ENCODE results near the gene CNTNAP4. TPM values are rescaled to one million over a fixed set of nuclear protein-coding genes. Genes with fewer than 3 reads are reported as not detected.

CNTNAP4 gene
- polyA plus RNA-seq, 1 donor from 2014 or later: 75.8 TPM

- H3K9ac ChIP-seq (ENCODE audit: low read length): no peak overlapping the region
- H3F3A ChIP-seq (ENCODE audit: insufficient read depth, low read length, poor library complexity, severe bottlenecking): no peaks in the 10 kb centered on the region
- no peak overlapping the region for H3K4me3 ChIP-seq (ENCODE audit: low read length)
- no peaks in the 10 kb centered on the region for H3K79me2 ChIP-seq (replicated peaks; ENCODE audit: insufficient read depth, low read length)
- H2AFZ ChIP-seq (ENCODE audit: low read depth, low read length): no peak overlapping the region
- no peaks in the 10 kb centered on the region for H4K20me1 ChIP-seq (ENCODE audit: insufficient read depth)
- no peak overlapping the region for H3K27ac ChIP-seq (ENCODE audit: low read length)
- no peak overlapping the region for H3K4me2 ChIP-seq (ENCODE audit: low read length)
- H3K9me3 ChIP-seq (ENCODE audit: low read length): no peaks in the 10 kb centered on the region
- no peak for TF ChIP-seq RAD21 (conservative IDR thresholded peaks at IDR 0.05)
- TF ChIP-seq MXI1 (conservative IDR thresholded peaks at IDR 0.05; ENCODE audit: poor library complexity, severe bottlenecking): no peak
- TF ChIP-seq TAF1 (IDR thresholded peaks at IDR 0.05; ENCODE audit: low read depth): no peak
- H3K36me3 ChIP-seq (ENCODE audit: insufficient read depth, low read length): no peaks in the 10 kb centered on the region
- no peaks in the 10 kb centered on the region for H3K27me3 ChIP-seq (ENCODE audit: insufficient read depth, low read depth, low read length)
- H3K9me2 ChIP-seq (ENCODE audit: insufficient read depth, low read length): no peaks in the 10 kb centered on the region
Observed at GRCh38 chr16:76241755-76242154, 35.4 kb upstream of the CNTNAP4 start.

GRCh38 chr16:76243620-76244019 lies 33.6 kb upstream of the CNTNAP4 start:
- Histone ChIP-seq H3K4me3 (ENCODE audit: low read length) (no peak overlapping the region), H4K20me1 (ENCODE audit: insufficient read depth) (no peaks in the 10 kb centered on the region), H3K27ac (ENCODE audit: low read length) (no peak overlapping the region), H3K79me2 (replicated peaks; ENCODE audit: insufficient read depth, low read length) (no peaks in the 10 kb centered on the region), H3K9ac (ENCODE audit: low read length) (no peak overlapping the region), H3K4me2 (ENCODE audit: low read length) (no peak overlapping the region), H3K36me3 (ENCODE audit: insufficient read depth, low read length) (no peaks in the 10 kb centered on the region), H3F3A (ENCODE audit: insufficient read depth, low read length, poor library complexity, severe bottlenecking) (no peaks in the 10 kb centered on the region), H2AFZ (ENCODE audit: low read depth, low read length) (no peak overlapping the region), H3K9me3 (ENCODE audit: low read length) (no peaks in the 10 kb centered on the region), H3K27me3 (ENCODE audit: insufficient read depth, low read depth, low read length) (no peaks in the 10 kb centered on the region), H3K9me2 (ENCODE audit: insufficient read depth, low read length) (no peaks in the 10 kb centered on the region)
- no peak for TF ChIP-seq POLR2AphosphoS5 (IDR thresholded peaks at IDR 0.05)
- no peak for TF ChIP-seq EP300 (conservative IDR thresholded peaks at IDR 0.05; ENCODE audit: poor library complexity, severe bottlenecking)
- TF ChIP-seq TAF1 (IDR thresholded peaks at IDR 0.05; ENCODE audit: low read depth): no peak

- H3K4me2 ChIP-seq (ENCODE audit: low read length): no peak overlapping the region
- no peaks in the 10 kb centered on the region for H3F3A ChIP-seq (ENCODE audit: insufficient read depth, low read length, poor library complexity, severe bottlenecking)
- H2AFZ ChIP-seq (ENCODE audit: low read depth, low read length): no peak overlapping the region
- H3K27ac ChIP-seq (ENCODE audit: low read length): no peak overlapping the region
- no peaks in the 10 kb centered on the region for H3K36me3 ChIP-seq (ENCODE audit: insufficient read depth, low read length)
- no peaks in the 10 kb centered on the region for H3K27me3 ChIP-seq (ENCODE audit: insufficient read depth, low read depth, low read length)
- no peaks in the 10 kb centered on the region for H3K9me3 ChIP-seq (ENCODE audit: low read length)
- H4K20me1 ChIP-seq (ENCODE audit: insufficient read depth): no peaks in the 10 kb centered on the region
- H3K4me3 ChIP-seq (ENCODE audit: low read length): no peak overlapping the region
- no peak overlapping the region for H3K9ac ChIP-seq (ENCODE audit: low read length)
- no peaks in the 10 kb centered on the region for H3K9me2 ChIP-seq (ENCODE audit: insufficient read depth, low read length)
- TF ChIP-seq RAD21 (conservative IDR thresholded peaks at IDR 0.05) (no peak), REST (IDR thresholded peaks at IDR 0.05; ENCODE audit: borderline replicate concordance) (no peak), MXI1 (conservative IDR thresholded peaks at IDR 0.05; ENCODE audit: poor library complexity, severe bottlenecking) (no peak), EZH2 (IDR thresholded peaks at IDR 0.05; ENCODE audit: borderline replicate concordance, insufficient read depth, low read length, poor library complexity, severe bottlenecking) (no peak), SMC3 (conservative IDR thresholded peaks at IDR 0.05; ENCODE audit: poor library complexity) (no peak), CTCF (IDR thresholded peaks at IDR 0.05; ENCODE audit: poor library complexity, severe bottlenecking) (no peak), TAF1 (IDR thresholded peaks at IDR 0.05; ENCODE audit: low read depth) (no peak), EP300 (conservative IDR thresholded peaks at IDR 0.05; ENCODE audit: poor library complexity, severe bottlenecking) (no peak), POLR2AphosphoS5 (IDR thresholded peaks at IDR 0.05) (no peak)
- H3K79me2 ChIP-seq (replicated peaks; ENCODE audit: insufficient read depth, low read length): no peaks in the 10 kb centered on the region
Observed at GRCh38 chr16:76246587-76246986, 30.6 kb upstream of the CNTNAP4 start.

Data from neural cell (in vitro differentiated cells).